Stimulated activated CD4-positive, alpha-beta T cell treated with anti-CD3 and anti-CD28 coated beads, Interleukin-1b, Interleukin-23, amount 100 ng/mL, for 1 hour (primary cell): ENCODE data around the gene RPL36AL.
"Not testable (repeated sequence)": the region's sequence is repeated elsewhere in the genome, so short reads cannot be mapped to it uniquely, and the experiment has no call there.

Experiments used
- DNase-seq, 2 donors: peaks; one replicate each; pipeline ENCODE4 v3.0.0-alpha.2; 2020; ENCODE audit warnings: low read depth in 2 of 2

The RPL36AL gene

GRCh38 chr14:49620182-49621113, at the start of gene RPL36AL, which contains the start of gene MGAT2:
Gene RPL36AL (minus strand): TSS chr14:49620626. CDS start chr14:49619104, 1,522 bp downstream.
Gene MGAT2 (plus strand): TSS chr14:49620799. CDS start chr14:49621269, 470 bp downstream.
- peak; percentile 78 to 79 for DNase-seq

GRCh38 chr14:49659526-49660455, 39.4 kb upstream of the RPL36AL start:
- no peak for DNase-seq

DNA sequence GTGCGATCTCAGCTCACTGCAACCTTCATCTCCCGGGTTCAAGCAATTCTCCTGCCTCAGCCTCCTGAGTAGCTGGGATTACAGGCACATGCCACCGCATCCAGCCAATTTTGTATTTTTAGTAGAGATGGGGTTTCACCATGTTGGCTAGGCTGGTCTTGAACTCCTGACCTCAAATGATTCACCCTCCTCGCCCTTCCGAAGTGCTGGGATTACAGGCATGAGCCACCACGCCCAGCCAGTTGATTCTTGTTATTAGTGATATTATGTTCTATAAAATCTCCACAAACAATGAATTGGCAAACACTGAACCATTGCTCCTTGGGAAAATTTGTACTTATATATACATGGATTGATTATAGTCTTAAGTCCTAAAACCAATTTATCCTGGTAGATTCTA, 37.1 kb upstream of the RPL36AL start:
- DNase-seq: not testable (repeated sequence)

DNA sequence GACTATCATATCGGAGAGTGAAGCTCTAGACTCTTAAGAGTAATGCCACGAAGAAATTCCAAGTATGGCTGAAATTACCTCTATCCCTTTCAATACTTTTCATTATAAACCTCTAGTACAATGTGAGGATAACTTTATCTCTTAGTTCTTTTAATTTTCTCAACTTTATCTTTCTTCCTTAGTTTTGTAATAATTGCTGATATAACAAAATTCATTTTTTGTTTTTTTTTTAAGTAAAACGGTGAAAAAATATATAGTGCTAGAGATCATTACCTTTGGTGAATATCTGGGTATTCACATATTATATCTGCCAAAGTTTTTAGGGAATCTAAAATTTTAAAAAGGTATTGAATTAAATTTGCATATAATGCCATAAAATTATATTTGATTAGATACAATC, 34.1 kb upstream of the RPL36AL start:
- no peak for DNase-seq

GRCh38 chr14:49653508-49653907, 33.1 kb upstream of the RPL36AL start:
- DNase-seq: no peak

DNA sequence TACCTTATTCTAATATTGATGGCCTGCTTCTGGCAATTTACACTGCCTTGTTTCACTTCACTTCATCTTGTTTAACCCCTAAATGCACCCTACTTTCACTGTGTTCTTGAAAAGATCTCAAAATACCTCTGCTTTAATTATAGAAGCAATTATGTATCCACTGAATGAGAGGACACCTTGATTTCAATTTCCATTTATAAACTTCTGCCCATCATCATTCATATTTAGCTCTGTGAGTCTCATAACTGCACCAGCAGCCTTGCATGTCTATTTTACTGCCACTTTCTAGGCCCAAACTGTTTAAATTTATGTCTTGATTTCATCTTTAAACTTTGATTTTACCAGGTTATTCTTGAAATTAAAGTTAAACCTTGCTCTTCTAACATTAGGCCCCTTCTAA, 21.7 kb upstream of the RPL36AL start:
- DNase-seq: no peak

DNA sequence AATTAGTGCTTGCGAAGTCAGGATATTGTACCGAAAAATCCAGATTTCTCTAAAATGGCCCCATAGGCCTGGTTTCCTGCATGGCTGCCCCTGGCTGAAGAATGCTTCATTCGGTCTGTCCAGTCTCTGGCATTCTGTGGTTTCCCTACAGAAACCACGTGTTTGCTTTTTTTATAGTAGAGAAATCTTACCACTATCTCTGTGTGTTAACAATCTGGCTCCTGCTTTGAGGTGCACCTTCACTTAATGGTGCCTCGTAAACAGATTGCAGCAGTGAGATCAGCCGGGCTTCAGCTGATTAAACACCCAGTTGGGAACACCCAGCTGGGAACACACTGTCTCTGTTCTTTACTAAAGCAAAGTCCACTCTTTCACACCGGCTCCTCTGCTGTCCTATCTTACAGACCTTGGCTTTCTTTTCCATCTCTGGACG, 21.3 kb upstream of the RPL36AL start:
- no peak for DNase-seq

- DNase-seq: no peak
Measured at GRCh38 chr14:49640540-49641417, 20.4 kb upstream of the RPL36AL start.

GRCh38 chr14:49637534-49638078, 17.2 kb upstream of the RPL36AL start:
- DNase-seq: no peak

- DNase-seq: no peak
Measured at GRCh38 chr14:49636866-49637265, 16.4 kb upstream of the RPL36AL start.

DNA sequence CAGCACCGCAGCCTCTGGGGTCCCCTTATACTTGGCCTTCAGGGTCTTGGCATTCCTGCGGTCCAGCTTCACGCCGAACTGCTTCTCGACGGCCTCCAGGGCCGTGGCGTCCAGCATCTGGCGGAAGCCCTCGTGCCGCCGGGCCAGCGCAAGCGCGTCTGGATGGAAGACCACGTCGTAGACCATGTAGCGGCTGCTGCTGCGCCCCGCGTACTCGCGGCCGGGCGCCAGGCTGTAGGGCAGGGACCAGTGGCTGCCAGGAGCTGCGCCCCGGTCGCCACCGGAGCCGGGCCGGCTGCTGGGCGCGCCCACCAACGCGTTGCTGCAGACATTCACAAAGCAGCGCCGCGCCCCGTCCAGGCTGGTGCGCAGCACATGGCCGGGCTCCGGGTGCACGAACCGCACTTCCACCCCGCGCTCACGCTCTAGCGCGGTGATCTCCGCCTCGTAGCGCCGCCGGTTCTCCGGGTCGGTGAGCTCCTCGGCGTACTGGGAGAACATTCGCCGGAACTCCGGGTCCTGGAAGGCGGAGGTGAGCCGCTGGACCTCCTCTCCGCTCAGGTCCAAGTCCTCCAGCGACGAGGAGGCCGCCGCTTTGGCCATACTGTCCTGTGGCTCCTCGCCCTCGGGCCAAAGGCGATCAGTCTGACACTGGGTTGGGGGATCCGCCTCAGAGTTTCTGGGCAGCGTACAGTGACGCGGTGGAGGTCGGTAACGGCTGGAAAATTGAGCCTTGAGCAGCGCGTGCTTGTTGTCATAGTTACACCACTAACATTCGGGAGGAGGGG, 14.3 kb upstream of the RPL36AL start, which contains the start of gene DNAAF2:
Gene DNAAF2, minus strand, starts transcription at position 698 of the 788 bp plus-strand sequence. Its CDS starts 95 bp downstream, at position 603.
- DNase-seq: peak; percentile 30 to 32

GRCh38 chr14:49633640-49634546, 13.5 kb upstream of the RPL36AL start:
- peak; percentile 86 to 88 for DNase-seq

DNA sequence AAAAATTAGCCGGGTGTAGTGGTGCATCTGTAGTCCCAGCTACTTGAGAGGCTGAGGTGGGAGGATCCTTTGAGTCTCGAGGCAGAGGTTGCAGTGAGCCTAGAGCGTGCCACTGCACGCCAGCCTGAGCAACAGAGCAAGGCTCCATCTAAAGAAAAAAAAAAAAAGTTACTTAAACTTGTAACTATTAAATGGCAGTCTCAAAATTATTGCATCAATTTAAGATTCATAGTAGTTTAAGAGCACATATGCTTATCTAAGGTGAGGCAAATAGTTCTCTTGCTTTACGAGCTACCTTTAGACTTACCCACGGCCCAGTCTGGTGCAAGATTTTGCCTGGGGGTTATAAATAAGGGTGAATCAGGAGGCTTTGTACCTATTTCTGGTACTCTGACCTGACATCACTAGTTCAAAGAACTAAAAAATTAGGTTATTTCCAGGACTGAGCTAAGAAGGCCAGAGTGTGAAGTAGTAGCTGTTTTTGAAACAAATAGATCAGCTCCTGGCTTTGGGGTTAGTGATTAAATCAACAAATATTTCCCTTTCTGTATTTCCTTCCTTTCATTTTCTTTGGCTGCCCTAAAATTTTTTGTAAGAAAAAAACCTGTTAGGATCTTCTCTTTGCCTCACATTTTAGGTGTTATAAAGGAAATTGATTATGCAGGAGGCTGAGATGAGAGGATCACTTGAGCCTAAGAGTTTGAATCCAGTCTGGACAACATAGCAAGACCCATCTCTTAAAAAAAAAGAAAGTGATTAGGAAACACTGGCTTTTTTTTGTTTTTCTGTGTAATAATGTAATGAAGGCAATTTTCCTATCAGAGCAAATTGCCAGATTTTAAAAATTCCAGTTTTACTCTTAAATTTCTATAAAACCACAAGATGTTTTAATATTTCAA, 3.8 kb upstream of the RPL36AL start:
- no peak for DNase-seq

DNA sequence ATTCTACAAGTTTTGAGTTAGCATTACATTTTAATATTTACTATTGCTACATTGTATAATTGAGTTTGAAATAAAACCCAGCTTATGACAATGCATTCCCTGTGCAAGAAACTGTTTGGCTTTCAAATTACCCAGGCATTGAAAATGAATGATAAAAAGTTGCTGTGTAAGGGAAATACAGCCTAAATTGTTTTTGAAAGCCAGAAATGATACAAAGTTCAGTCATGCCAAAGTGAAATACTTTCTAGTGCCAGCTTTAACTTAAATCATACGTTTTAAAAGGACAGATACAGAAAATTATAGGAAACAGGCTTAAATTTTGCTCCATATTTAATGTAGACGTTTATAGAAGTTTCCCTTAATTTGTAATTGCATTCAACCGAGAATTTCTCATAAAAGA, 3.0 kb upstream of the RPL36AL start:
- DNase-seq: no peak

GRCh38 chr14:49622022-49622607, 1.7 kb upstream of the RPL36AL start:
- no peak for DNase-seq

DNA sequence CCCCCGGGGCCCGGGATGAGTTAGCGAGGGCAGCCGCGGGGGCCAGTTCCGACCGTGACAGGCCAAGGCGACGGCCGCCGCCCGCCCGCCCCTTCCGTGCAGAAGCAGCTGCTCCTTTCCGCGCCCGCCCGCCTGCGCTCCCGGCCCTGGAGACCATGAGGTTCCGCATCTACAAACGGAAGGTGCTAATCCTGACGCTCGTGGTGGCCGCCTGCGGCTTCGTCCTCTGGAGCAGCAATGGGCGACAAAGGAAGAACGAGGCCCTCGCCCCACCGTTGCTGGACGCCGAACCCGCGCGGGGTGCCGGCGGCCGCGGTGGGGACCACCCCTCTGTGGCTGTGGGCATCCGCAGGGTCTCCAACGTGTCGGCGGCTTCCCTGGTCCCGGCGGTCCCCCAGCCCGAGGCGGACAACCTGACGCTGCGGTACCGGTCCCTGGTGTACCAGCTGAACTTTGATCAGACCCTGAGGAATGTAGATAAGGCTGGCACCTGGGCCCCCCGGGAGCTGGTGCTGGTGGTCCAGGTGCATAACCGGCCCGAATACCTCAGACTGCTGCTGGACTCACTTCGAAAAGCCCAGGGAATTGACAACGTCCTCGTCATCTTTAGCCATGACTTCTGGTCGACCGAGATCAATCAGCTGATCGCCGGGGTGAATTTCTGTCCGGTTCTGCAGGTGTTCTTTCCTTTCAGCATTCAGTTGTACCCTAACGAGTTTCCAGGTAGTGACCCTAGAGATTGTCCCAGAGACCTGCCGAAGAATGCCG, 872 bp upstream of the RPL36AL start:
- peak in 1 of 2 donors; percentile 29 for DNase-seq

DNA sequence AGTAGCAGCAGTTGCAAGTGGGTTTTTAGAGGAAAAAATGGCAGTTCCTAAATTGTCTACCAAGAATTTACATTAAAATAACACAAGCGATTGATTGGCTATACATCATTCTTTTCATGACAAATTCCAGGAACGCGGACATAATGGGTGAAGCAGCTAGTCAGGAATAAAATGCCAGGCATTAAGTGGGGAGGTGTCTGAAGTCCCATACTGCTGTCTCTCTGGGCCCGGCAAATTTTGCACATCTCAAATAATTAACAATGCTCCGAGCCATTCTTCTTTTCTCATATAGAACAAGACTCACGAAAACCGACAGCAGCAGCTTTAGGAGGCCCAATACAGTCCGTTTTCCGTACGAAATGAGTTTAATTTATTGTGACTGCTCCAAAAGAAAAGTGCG, 696 bp downstream of the RPL36AL start:
- DNase-seq: no peak
